HG02588 (cell line): ENCODE results near the gene SKP1.
"Not testable (repeated sequence)": the region's sequence is repeated elsewhere in the genome, so short reads cannot be mapped to it uniquely, and the experiment has no call there.

Source experiments
- ATAC-seq: cut with Tn5 transposase; IDR thresholded peaks from one replicate; pipeline ENCODE4 v1.9.1; 2021; ENCODE audit warnings: mild to moderate bottlenecking, moderate library complexity; ENCODE audit not compliant: unreplicated experiment

Gene SKP1

DNA sequence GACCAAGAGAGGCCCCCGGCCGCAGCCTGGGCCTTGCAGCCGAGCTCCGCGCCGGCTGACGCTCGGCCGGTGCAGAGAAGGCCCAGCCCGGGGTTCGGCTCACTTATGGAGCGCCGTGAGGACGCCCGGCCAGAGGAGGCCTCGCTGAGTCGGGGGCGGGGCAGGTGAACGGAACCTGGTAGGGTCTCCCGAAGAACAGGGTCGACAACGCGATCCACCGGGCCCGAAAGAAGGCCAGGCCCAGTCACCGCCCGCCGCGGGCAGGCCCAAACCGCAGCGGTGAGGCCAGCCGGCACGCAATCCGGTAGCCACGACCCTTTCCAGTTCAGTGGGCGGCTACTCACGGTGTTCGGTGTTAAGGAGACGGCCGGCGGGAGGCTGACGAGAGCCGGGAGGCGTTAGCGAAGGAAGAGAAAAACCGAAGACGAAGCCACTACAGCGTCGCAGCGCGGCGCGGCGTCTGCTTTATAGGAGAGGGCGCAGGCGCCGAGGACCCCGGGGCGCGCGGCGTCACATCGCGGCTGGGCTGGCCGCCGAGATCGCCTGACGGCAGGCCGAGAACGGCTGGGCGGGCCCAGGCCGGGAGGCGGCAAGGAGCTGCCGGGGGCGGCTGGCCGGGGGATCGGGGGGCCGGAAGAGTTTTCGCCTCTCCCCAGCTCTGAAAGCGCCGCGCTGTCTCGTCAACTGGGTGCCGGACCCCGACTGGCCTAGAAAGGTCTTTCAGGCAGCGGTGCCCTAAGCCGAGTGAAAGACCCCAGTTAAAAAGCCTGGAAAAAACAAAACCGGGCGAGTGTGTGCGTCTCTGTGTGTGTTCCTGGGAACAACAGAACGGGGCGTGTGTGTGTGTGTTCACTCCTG lies at the start of gene SKP1:
Gene SKP1, minus strand, starts transcription at position 440 of the 858 bp plus-strand sequence. CDS start 2,928 bp downstream, outside the sequence.
- peak; percentile 65 for ATAC-seq

DNA sequence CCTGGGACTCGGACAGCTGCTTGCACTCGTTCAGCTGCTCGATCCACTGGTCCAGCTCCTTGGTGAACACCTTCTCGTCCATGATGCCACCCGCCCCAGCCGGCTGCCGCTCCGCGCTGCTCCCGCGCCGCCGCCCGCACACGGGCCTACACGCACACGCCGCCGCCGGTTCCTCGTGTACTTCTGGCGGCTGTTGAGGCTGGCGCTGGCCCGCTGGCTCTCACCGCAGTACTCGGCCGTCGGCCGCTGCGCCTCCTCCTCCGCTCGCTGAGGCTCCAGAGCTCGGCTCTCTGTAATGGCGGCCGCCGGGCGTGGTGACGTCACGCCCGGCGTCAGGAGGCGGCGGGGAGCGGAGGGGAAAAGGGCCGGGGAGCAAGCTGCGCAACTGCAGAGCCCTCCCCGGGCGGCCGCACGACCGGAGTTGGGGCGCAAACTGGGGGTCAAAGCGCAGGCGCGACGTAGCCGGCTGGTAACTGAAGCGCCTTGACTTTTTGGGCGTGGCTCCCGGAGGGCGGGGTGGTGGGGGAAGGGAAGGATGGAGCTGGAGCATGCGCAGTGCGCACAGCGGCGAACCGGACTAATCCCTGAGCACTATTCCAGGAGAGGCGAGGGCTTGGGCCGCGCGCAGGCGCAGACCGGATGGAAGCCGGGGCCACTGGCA lies 49.2 kb upstream of the SKP1 start, which contains the start of gene PPP2CA:
Gene PPP2CA, minus strand, starts transcription at position 294 of the 661 bp plus-strand sequence. Its CDS starts 212 bp downstream, at position 82.
- peak; percentile 79 for ATAC-seq

DNA sequence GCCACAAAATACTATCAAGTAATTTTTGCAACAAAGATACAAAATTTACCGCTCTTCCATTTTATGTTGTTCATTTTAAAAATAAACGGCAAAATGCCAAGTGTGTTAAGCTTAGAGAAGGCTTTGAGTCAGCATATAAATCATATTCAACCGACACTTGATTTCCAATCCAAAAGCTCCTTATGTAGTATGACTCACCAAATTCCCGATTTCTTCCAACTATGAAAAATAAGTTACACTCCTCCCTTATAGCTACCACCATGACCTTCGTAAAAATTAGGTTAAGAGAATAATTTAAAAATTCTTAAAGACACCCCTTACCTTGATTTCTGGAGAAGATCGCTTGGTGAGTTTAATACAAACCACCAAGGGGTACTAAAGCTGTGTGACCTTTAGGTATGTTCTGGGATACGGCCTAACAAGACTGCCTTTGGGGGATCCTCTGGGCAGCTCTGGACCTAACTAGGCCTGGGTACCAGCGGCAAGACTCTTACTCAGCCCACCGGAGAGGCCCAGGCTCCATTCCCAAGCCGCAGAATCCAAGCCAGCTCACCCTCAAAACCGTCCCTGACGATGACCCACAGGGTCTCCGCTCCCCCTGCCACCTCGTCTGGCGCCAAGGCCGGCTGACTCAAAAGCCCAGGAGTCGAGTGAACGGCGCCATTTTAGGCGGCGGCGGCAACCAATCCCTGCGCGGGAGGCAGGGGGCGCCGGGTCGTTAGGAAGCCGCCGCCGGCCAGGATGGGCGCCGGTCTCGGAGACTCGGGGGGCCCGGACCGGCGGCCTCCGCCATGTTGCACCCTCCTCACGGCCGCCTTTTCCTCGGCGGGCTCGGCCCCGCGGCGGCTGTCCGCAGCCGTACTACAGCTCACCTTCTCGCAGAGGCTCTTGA lies 48.4 kb upstream of the SKP1 start:
- peak; percentile 32 for ATAC-seq

DNA sequence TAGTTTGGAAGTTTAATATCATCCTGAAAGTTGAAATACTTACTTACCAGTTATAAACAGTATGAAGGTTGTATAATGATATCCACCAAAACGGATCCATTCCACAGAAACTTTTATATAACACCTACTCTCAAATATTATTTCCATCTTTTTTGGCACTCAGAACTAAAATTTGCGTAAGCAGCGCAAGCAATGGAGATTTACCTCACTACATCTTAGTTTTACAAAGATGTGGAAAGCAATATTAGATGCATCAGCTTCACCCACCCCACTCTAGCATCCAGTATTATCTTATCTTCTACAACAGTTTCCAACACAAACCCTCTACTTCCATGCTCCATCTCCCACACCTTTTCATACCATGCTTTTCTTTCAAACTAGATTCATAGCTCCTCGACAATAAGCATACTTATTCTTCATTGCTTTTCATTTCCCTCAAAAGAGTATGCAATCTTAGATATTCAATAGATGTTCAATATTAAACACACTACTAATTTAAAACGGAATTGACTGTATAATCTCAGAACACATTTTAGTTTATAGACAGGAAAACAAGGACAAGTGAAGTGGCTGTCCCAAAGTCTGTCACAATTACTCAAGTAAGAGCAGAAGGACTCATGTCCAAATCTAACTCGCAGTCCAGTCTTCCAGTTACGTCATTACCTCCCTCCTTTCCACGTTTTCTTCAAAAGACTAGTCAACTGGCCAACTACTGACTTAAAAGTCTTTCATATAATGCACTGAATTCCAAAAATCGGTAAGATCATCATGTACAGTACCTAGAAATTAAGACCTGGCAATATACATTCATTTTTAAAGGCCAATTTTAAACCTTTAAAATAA lies 46.9 kb upstream of the SKP1 start:
- ATAC-seq, result no peak

DNA sequence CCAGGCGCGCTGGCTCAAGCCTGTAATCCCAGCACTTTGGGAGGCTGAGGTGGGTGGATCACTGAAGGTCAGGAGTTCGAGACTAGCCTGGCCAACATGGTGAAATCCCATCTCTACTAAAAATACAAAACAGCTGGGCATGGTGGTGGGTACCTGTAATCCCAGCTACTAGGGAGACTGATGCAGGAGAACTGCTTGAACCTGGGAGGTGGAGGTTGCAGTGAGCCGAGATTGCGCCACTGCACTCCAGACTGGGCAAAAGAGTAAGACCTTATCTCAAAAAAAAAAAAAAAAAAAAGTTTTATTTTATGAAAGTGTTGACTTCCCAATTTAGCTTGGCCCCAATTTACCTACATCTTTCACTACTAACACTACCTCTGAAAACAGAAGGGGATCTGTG lies 44.9 kb upstream of the SKP1 start:
- not testable (repeated sequence) for ATAC-seq

DNA sequence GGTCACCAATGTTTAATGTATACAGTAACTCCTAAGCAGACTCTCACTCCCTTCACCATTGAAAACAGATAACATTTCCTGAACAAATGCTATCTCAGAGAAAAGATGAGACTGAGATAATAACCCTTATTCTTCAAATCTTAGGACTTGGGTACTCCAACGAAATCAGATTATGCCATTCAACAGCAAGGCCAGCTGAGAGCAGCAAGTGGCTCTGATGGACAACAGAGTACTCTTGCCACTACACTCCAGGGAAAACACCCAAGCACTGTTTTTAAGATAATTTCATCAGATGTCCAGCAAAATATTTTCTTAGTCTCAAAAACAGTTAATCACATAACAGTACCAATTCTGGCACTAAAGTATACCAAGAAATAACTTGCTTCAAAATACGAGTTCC lies 39.0 kb upstream of the SKP1 start:
- ATAC-seq, result no peak

DNA sequence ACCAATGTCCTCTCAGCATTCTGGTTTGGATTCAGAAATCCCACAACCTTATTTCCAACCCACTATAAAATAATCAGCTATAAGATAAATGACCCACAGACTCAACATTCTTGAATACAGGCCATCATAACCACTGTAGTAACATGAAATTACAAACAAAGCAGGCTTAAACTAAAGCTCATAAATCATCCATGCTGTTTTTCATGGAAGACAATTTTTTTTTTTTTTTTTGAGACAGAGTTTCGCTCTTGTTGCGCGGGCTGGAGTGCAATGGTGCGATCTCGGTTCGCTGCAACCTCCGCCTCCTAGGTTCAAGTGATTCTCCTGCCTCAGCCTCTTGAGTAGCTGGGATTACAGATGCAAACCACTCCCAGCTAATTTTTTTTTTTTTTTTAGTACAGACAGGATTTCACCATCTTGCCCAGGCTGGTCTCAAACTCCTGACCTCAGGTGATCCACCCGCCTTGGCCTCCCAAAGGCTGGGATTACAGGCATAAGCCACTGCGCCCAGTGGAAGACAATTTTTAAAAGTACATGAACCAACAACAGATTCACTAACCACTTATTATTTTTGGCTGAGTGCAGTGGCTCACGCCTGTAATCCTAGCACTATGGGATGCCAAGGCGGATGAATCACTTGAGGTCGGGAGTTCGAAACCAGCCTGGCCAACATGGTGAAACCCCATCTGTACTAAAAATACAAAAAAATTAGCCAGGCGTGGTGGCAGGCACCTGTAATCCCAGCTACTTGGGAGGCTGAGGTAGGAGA lies 34.7 kb upstream of the SKP1 start:
- ATAC-seq, result not testable (repeated sequence)

DNA sequence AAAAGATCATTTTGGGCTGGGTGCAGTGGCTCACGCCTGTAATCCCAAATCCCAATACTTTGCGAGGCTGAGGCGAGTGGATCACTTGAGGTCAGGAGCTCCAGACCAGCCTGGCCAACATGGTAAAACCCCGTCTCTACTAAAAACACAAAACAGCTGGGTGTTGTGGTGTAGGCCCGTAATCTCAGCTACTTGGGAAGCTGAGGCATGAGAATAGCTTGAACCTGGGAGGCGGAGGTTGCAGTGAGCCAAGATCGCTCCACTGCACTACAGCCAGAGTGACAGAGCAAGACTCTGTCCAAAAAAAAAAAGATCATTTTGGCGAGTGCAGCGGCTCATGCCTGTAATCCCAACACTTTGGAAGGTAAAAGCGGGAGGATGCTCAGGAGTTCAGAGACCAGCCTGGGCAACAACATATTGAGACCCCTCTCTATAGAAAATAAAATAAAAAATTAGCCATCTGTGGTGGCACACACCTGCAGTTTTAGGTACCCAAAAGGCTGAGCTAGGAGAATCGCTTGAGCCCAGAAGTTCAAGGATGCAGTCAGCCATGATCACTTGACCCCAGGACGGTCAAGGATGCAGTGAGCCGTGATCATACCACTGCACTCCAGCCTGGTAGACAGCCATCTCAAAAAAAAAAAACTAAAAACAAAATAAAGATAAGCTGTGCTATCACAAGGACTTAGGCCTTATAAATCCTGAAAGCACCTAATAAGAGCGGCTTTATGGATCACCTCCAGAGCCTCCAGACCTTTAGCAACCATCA lies 32.9 kb upstream of the SKP1 start:
- ATAC-seq, result no peak

DNA sequence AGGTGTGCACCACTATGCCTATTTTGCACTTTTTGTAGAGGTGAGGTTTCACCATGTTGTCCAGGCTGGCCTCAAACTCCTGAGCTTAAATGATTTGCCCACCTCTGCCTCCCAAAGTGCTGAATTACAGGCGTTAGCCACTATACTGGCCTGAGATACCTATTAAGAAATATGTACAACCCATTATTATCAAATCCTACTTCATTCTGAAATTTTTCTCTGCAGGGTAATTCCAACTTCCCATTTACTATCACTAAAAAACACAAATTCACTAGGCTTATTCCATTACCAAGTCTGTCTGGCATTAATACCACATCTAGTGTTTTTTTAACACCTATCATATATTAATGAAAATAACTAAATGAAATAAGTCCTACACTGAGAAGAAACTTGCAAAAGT lies 30.9 kb upstream of the SKP1 start:
- ATAC-seq, result no peak

DNA sequence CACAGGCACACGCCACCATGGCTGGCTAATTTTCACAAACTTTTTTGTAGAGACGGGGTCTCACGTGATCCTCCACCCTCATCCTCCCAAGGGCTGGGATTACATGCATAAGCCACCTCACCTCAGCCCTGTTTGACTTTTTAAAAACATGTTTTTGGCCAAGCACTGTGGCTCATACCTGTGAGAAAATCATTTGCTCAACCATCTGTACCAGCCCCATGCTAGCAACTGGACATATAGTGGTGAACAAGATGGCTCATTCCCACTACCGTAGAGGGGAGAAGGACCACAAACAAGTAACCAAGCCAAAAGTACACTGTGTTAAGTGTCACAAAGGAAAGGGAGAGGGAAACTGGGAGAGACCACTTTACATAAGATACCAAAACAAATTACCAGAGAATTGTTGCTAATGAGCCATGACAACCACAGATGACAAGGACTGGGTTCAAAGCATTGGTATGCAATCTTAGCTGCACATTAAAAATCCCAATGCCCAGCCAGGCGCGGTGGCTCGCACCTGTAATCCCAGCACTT lies 29.9 kb upstream of the SKP1 start:
- no peak for ATAC-seq

DNA sequence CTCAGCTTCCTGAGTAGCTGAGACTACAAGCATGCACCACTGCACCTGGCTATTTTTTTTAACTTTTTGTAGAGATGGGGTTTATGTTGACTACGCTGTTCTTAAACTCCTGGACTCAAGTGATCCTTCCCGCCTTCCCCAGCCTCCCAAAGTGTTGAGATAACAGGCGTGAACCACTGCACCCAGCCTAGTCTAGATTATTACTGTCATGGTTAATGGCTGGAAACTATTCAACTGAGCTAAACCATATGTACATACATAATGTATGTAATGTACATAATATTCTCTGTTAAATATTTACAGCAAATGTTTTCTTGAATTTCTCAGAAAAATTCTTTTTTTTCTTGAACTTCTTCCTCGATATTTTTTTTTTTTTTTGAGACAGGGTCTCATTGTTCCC lies 27.8 kb upstream of the SKP1 start:
- ATAC-seq, result no peak

DNA sequence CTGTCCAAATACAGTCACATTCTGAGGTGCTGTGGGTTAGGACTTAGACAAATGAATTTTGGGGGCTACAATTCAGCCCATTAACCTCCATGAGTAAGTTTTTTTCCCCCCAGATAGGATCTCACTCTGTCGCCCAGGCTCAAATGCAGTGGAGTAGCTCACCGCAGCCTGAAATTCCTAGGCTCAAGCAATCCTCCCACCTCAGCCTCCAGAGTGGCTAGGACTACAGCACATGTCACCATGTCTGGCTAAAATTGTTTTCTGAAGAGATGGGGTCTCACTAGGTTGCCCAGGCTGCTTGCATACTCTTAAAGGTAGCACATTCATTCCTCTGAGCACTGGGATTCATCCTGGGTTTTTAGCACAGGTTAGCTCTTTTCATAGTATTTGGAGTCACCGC lies 26.9 kb upstream of the SKP1 start:
- ATAC-seq, result no peak

DNA sequence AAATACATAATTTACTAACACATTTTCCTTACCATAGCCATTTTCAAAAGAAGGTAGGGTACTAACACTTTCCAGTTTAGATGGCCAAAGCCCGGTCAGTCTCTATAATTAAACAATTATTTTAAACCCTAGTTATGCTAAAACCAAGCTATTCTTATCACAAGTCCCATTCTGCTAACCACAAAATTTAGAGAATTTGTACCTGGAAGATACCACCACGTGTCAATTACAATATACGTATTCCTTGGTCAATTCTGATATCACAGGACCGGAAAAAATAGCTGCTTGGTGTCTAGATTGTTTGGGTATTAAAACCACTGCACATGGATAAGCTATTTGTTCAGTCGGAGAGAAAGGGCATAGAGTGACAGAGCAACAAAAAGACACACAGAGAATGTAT lies 18.9 kb upstream of the SKP1 start:
- no peak for ATAC-seq

DNA sequence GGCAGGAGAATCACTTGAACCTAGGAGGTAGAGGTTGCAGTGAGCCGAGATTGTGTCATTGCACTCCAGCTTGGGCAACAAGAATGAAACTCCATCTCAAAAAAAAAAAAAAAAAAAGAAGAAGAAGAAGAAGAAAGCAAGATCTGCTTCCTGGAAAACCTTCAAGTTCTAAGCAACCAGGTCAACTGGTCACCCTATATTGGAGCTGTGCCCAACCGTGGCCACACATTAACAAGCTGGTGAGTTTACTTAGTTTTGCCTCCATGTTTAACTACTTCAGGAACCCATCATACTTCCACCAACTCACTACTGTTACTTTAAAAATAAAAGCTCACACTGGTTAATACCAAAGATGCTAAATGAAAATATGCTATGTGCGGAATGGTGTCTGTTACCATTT lies 12.3 kb upstream of the SKP1 start:
- no peak for ATAC-seq

DNA sequence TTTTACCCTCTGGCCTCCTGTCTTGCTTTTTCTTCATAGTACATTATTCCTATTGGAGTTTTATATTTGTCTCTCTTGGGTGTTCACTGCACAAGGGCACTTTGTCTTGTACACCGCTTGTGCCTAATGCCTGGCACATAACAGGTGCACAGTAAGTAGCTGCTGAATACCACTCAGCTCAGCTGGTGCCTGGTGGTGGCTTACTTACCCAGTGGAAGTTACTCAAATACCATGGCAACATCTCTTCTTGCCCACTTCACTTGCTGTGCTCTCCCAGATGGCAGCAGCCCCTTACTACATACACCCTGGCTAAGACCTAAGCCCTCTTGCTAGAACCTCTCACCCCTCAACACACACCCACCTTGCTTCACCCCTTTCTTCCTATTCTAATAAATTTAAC lies 11.3 kb upstream of the SKP1 start:
- no peak for ATAC-seq

DNA sequence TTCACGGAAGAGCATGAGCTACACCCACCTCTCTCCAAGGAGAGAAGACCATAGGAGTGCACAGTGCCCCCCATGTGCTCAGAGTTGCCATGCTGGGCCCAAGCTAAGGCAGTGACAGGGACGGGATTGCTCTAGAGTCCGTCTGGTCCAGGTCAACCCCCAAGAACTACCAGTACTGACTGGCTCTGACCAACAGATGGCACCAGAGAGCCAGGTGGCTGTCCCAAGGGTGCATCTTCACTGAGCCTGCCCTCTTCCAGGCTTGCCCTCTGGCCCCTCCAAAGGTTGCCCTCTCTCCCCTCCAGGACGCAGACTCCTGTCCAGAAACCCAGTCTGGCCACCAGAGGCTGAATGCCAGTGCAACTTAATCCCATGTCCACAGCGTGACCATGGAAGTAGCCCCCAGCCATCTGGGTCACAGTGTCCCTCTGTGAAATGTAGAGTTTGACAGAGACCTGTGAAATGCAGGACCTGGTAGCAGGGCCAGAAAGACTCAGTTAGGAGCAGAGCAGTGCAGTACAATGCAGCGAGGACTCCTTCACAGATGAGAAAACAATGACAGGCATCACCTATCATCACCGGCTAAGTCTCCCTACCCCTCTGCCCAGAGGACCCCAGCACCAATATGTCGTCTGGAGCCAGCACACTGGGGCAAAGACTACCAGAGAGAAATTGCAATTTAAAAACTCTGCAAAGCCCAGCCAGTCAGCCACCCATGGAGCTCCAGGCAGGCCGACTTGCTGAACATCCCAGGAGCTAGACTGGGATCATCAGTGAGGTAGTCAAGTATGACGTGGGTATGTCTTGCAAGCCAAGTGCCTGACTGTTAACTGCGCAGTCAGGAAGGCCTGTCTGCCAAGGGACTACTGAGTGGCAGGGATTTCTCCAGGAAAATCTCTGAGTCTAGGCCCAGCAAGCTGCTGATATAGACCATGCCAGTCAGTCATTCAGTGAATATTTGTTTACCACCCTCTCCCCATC lies 7.7 kb upstream of the SKP1 start:
- ATAC-seq, result no peak

DNA sequence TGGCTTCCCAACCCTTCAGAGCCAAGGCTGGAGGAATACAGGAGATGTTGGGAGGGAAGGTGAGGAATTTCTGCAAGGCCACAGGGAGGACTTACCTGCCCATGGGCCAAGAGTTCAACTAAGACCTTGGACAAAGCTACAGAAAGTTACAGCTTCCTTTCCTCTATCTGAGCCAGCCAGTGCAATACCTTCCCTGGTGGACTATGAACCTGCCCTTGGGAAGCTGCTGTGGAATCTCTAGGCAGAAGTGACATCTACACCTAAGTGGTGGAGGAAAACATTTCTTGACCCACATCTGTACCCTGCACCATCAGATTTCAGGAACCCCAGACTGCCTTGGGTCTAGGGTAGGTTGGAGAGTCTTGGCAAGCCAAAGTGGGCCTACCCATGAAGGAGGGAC lies 6.7 kb upstream of the SKP1 start:
- ATAC-seq, result no peak

DNA sequence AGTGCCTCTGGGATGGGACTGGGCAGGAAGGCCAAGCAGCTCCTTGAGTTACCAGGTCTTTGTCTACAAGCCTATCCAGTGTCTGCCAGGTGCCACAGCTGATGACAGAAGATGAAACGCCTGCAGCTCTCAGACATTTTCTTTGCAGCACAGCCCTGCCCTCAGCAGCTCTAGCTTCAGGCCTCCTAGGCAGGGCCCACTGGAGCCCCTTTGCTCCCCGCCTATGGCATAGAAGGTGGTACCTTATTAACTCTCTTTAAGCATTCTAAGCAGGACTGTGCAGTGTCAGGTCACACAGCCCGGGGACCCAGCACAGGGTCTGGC lies 1.3 kb upstream of the SKP1 start:
- no peak for ATAC-seq
